Ascending aorta (tissue), 2 donors: ENCODE measurements around the gene TPPP3. TPM values are rescaled to one million over a fixed set of nuclear protein-coding genes. Genes with fewer than 3 reads are reported as not detected.
A peak's percentile ranks its signal among the peaks of the same experiment; 100 is the strongest.

ENCODE experiments used
- DNase-seq, 2 donors: peaks; one replicate each; pipeline ENCODE4 v3.0.0-alpha.2; 2019; ENCODE audit warnings: low spot score in 2 of 2
- H3K27ac ChIP-seq, 2 donors: fragments of 200-600 bp; sonication (generic); one replicate each; pipeline ENCODE4 v1.5.1; 2016 to 2017; ENCODE audit warnings: mild to moderate bottlenecking in 1 of 2
- H3K27me3 ChIP-seq: fragments of 200-600 bp; sonication (generic); one replicate; pipeline ENCODE4 v1.5.1; 2017
- H3K36me3 ChIP-seq, 2 donors: fragments of 200-600 bp; sonication (generic); one replicate each; pipeline ENCODE4 v1.5.1; 2016
- H3K4me1 ChIP-seq, 2 donors: fragments of 200-600 bp; sonication (generic); one replicate each; pipeline ENCODE4 v1.5.1; 2016 to 2017; ENCODE audit warnings: mild to moderate bottlenecking in 1 of 2
- H3K4me3 ChIP-seq, 2 donors: fragments of 200-600 bp; sonication (generic); one replicate each; pipeline ENCODE4 v1.5.1; 2016 to 2017; ENCODE audit warnings: mild to moderate bottlenecking in 1 of 2
- H3K9me3 ChIP-seq, 2 donors: fragments of 200-600 bp; sonication (generic); one replicate each; pipeline ENCODE4 v1.5.1; 2016
- intact Hi-C: fragments of 100-400 bp; cut with DNase I; formaldehyde crosslinking; loops from one replicate; pipeline ENCODE4 v1.15.1; 2023
- total RNA-seq: library from RNA; depleted of rRNA; stranded (reverse); fragments of >200 nt; gene quantifications from one replicate; pipeline ENCODE4 v1.1.0, GENCODE V29; 2016
- TF ChIP-seq, protein P1 (sequence below), 3 experiments: fragments of 200-600 bp in 2 of 3; fragments of 450-650 bp in 1 of 3; sonication (generic) in 2 of 3; IDR thresholded peaks; one replicate each; pipeline ENCODE4 v1.5.1; 2016 to 2019; ENCODE audit warnings: antibody characterized with exemption in 3 of 3, mild to moderate bottlenecking in 1 of 3, moderate library complexity in 1 of 3

Gene TPPP3
- total RNA-seq, 1 donor from 2014 or later, result 2.8 TPM

DNA sequence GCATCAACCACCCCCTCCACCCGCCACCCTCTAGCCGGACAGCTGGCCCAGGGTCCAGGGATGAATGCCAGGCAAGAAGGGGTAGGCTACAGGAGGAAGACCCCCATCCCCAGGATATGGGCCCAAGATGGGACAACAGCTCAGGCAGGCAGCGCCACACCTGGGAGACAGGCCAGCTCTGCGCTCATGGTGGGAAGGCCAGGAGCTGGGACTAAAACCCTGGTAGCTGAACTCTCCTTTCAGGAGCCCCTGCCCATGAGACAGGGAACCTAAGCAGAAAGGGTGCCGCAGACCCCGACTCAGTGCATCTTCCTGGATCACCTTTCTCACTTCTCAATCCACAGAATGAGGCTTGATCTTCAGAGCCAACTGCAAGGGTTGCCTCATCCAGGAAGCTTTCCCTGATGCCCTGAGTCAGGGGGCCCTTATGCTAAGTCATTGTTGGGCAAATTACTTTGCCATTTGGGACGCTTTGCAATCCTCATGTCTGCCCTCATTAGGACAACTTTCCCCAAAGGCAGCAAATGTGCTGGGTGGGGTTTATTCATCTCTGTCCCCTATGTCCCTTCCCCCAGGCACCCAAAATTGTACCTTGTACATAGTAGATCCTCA, 14.0 kb upstream of the TPPP3 start:
- H3K4me1 ChIP-seq, result no peaks in the 10 kb centered on the region
- intact Hi-C loops, result no loop called here
- H3K27me3 ChIP-seq, result no peaks in the 10 kb centered on the region
- H3K27ac ChIP-seq, result peak overlapping the region; percentile 10 to 65
- H3K4me3 ChIP-seq, result no peak overlapping the region
- H3K9me3 ChIP-seq, result no peaks in the 10 kb centered on the region
- H3K36me3 ChIP-seq, result no peaks in the 10 kb centered on the region
- TF ChIP-seq, protein P1, sequence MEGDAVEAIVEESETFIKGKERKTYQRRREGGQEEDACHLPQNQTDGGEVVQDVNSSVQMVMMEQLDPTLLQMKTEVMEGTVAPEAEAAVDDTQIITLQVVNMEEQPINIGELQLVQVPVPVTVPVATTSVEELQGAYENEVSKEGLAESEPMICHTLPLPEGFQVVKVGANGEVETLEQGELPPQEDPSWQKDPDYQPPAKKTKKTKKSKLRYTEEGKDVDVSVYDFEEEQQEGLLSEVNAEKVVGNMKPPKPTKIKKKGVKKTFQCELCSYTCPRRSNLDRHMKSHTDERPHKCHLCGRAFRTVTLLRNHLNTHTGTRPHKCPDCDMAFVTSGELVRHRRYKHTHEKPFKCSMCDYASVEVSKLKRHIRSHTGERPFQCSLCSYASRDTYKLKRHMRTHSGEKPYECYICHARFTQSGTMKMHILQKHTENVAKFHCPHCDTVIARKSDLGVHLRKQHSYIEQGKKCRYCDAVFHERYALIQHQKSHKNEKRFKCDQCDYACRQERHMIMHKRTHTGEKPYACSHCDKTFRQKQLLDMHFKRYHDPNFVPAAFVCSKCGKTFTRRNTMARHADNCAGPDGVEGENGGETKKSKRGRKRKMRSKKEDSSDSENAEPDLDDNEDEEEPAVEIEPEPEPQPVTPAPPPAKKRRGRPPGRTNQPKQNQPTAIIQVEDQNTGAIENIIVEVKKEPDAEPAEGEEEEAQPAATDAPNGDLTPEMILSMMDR (IDR thresholded peaks at IDR 0.05), result no peak
- no peak for DNase-seq

DNA sequence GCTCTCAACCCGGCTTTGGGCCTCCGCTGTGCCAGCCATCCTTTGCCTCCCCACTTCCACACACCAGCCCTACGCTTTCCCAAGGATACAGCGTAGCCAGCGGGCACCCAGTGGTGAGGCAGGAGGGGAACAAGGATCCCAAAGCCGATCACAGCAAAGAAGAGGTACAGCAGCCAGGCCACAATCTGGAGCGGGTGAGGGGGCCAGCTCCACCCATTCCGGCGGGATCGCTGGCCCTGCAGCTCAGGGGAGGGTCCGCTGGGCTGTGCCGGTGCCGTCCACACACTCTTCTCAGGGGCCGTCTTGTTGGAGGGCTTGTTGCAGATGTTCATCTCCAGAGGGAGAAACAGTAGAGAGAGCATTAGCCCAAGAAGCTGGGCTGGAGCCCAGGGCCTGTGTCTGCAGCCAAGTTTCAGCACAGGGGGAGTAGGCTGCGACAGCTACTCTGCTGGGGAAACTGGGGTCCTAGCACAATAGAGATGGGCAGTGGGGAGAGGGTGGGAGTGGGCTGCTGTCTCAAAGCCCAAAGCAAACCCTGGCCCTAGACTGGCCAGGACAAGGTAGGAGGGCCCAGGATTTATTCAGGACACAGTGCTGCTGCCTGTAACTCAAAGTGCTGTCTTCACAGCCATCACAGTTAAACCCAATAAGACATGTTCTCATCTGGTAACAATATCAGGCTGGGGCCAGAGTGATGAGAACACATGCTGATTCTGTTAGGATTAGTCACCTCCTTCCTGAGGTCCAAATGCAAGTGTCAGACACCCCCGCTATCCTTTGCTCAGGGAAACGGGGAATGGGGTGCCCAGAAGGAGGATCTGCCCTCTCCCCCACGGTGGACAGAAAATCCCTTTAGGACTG, 13.0 kb upstream of the TPPP3 start:
- H3K27me3 ChIP-seq, result no peaks in the 10 kb centered on the region
- H3K9me3 ChIP-seq, result no peaks in the 10 kb centered on the region
- no peak for DNase-seq
- peak overlapping the region; percentile 10 to 57 for H3K27ac ChIP-seq
- TF ChIP-seq, protein P1 (IDR thresholded peaks at IDR 0.05), result no peak
- intact Hi-C loops, result no loop called here
- no peaks in the 10 kb centered on the region for H3K36me3 ChIP-seq
- no peak overlapping the region for H3K4me3 ChIP-seq
- no peaks in the 10 kb centered on the region for H3K4me1 ChIP-seq

DNA sequence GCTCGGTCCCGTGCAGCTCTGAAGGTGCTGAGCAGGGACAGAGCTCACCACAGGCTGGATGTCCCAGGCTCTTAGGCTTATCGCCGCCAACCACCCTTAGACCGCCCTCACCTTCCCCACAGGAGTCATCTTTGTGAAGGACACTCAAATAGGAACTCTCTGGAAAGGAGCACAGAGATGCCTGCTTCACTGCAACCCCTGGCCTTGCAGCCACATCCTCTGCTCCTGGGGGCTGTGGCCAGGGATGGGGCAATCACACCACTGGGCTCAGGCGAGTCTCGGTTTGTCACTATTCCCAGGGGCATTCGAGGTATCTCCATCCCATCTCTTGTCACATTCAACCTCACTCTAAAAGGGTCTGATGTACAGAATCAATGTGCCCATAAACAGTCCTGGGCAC, 12.0 kb upstream of the TPPP3 start:
- Histone ChIP-seq H3K4me3 (no peak overlapping the region), H3K27ac (peak overlapping the region in 1 of 2 donors; percentile 4), H3K9me3 (no peaks in the 10 kb centered on the region), H3K36me3 (no peaks in the 10 kb centered on the region), H3K27me3 (no peaks in the 10 kb centered on the region), H3K4me1 (no peaks in the 10 kb centered on the region)
- intact Hi-C loops, result no loop called here
- TF ChIP-seq, protein P1 (IDR thresholded peaks at IDR 0.05), result no peak
- no peak for DNase-seq

DNA sequence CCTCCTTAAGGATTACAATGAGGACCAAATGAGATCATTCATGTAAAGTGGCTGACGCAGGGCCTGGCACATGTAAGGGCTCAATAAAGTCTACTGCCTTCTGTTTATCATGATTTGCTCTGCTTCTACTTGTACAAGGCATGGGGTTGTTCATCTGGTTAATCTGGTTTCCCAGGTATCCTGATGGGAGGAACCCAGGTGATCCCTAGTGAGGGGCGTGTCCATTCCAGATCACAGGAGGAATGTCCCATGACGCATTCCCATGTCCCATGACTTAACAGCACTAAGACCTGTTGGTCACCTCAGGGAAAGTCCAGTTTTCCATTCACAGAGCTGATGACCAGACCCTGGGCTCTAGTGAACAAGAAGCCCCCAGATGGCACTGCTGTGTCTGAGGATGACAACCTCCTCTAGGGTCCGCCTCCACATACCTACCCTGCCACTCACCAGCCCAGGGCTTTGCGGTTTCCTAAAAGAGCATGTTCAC, 11.5 kb upstream of the TPPP3 start:
- DNase-seq, result no peak

DNA sequence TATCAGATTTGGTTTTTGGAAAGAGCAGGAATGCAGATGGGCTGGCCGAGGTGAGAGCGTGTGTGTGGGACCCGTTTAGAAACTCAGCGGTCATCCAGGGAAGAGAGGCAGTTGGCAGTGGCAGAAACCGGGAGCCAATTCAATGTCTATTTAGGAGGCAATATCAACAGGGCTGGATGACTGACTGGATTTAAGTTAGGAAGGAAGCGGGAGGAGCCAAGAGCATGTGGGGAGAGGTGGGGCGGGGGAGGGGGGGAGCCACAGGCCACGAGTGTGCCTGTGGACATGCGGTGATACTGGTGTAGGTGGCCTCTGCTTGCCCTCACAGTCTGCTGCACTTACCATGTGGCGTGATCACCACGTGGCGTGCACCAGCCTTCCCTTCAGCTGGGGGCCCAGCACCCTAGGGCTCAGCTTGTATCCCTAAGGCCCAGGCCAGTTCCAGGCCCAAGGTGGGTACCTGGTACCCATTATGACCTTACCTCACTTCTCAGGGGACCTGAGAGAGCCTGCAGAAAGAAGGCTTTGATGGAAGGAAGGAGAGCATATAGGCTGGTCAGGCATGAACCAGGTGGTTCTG, 10.8 kb upstream of the TPPP3 start:
- DNase-seq, result no peak
- Histone ChIP-seq H3K27me3 (no peaks in the 10 kb centered on the region), H3K4me1 (peaks cover 0 to 6% of the 10 kb centered on the region in 2 donors), H3K36me3 (no peaks in the 10 kb centered on the region), H3K27ac (no peak overlapping the region), H3K4me3 (no peak overlapping the region), H3K9me3 (no peaks in the 10 kb centered on the region)
- TF ChIP-seq, protein P1 (IDR thresholded peaks at IDR 0.05), result no peak
- intact Hi-C loops, result no loop called here

More for the DNA sequence above, 11.5 kb upstream of the TPPP3 start:
- no peak overlapping the region for H3K27ac ChIP-seq
- no peaks in the 10 kb centered on the region for H3K9me3 ChIP-seq
- TF ChIP-seq, protein P1 (IDR thresholded peaks at IDR 0.05), result no peak
- no peak overlapping the region for H3K4me3 ChIP-seq
- no peaks in the 10 kb centered on the region for H3K36me3 ChIP-seq
- H3K27me3 ChIP-seq, result no peaks in the 10 kb centered on the region
- H3K4me1 ChIP-seq, result no peaks in the 10 kb centered on the region
- intact Hi-C loops, result no loop called here
